ENCODE results near the gene TSHZ2.

The TSHZ2 gene

GRCh38 chr20:53078761-53079160 is 106.6 kb downstream of the TSHZ2 start:
- H3K27me3 ChIP-seq (ENCODE audit: control insufficient read depth in 5 of 5, insufficient read depth in 4 of 5, low read length in 5 of 5): no peaks in the 10 kb centered on the region
- peak overlapping the region; percentile 75 for H3K27ac ChIP-seq (ENCODE audit: low read depth, low read length)
- H3K9ac ChIP-seq (ENCODE audit: low read length in 5 of 5): peak overlapping the region in 1 of 5 donors; percentile 22
- peaks cover 7 to 75% (median 68%) of the 10 kb centered on the region in 5 donors for H3K4me1 ChIP-seq (ENCODE audit: control insufficient read depth in 5 of 5, insufficient read depth in 5 of 5, low read length in 5 of 5)
- H3K36me3 ChIP-seq (ENCODE audit: control insufficient read depth in 5 of 5, insufficient read depth in 5 of 5, low read length in 5 of 5): no peaks in the 10 kb centered on the region
- no peak overlapping the region for H3K4me3 ChIP-seq (ENCODE audit: low read depth in 1 of 5, low read length in 5 of 5)
- no peaks in the 10 kb centered on the region for H3K9me3 ChIP-seq (ENCODE audit: control insufficient read depth in 5 of 5, low read length in 5 of 5)

- Histone ChIP-seq H3K27me3 (ENCODE audit: control insufficient read depth in 5 of 5, insufficient read depth in 4 of 5, low read length in 5 of 5) (no peaks in the 10 kb centered on the region), H3K4me1 (ENCODE audit: control insufficient read depth in 5 of 5, insufficient read depth in 5 of 5, low read length in 5 of 5) (peaks cover 7 to 75% (median 65%) of the 10 kb centered on the region in 5 donors), H3K9ac (ENCODE audit: low read length in 5 of 5) (peak overlapping the region in 2 of 5 donors; percentile 22 to 38), H3K27ac (ENCODE audit: low read depth, low read length) (peak overlapping the region; percentile 75), H3K36me3 (ENCODE audit: control insufficient read depth in 5 of 5, insufficient read depth in 5 of 5, low read length in 5 of 5) (no peaks in the 10 kb centered on the region), H3K4me3 (ENCODE audit: low read depth in 1 of 5, low read length in 5 of 5) (peak overlapping the region in 1 of 5 donors; percentile 4), H3K9me3 (ENCODE audit: control insufficient read depth in 5 of 5, low read length in 5 of 5) (no peaks in the 10 kb centered on the region)
These were observed 107.1 kb downstream of the TSHZ2 start for GRCh38 chr20:53079261-53079691.

- Histone ChIP-seq H3K36me3 (ENCODE audit: control insufficient read depth in 5 of 5, insufficient read depth in 5 of 5, low read length in 5 of 5) (no peaks in the 10 kb centered on the region), H3K4me1 (ENCODE audit: control insufficient read depth in 5 of 5, insufficient read depth in 5 of 5, low read length in 5 of 5) (peaks cover 7 to 75% (median 62%) of the 10 kb centered on the region in 5 donors), H3K27ac (ENCODE audit: low read depth, low read length) (peak overlapping the region; percentile 75), H3K9me3 (ENCODE audit: control insufficient read depth in 5 of 5, low read length in 5 of 5) (no peaks in the 10 kb centered on the region), H3K4me3 (ENCODE audit: low read depth in 1 of 5, low read length in 5 of 5) (no peak overlapping the region), H3K27me3 (ENCODE audit: control insufficient read depth in 5 of 5, insufficient read depth in 4 of 5, low read length in 5 of 5) (no peaks in the 10 kb centered on the region), H3K9ac (ENCODE audit: low read length in 5 of 5) (peak overlapping the region in 2 of 5 donors; percentile 9 to 38)
These were observed 107.9 kb downstream of the TSHZ2 start for GRCh38 chr20:53079828-53080686.

GRCh38 chr20:53080687-53080962 is 108.5 kb downstream of the TSHZ2 start:
- H3K4me3 ChIP-seq (ENCODE audit: low read depth in 1 of 5, low read length in 5 of 5): no peak overlapping the region
- H3K27ac ChIP-seq (ENCODE audit: low read depth, low read length): peak overlapping the region; percentile 75
- no peaks in the 10 kb centered on the region for H3K36me3 ChIP-seq (ENCODE audit: control insufficient read depth in 5 of 5, insufficient read depth in 5 of 5, low read length in 5 of 5)
- peaks cover 7 to 69% (median 58%) of the 10 kb centered on the region in 5 donors for H3K4me1 ChIP-seq (ENCODE audit: control insufficient read depth in 5 of 5, insufficient read depth in 5 of 5, low read length in 5 of 5)
- peak overlapping the region in 1 of 5 donors; percentile 9 for H3K9ac ChIP-seq (ENCODE audit: low read length in 5 of 5)
- H3K9me3 ChIP-seq (ENCODE audit: control insufficient read depth in 5 of 5, low read length in 5 of 5): no peaks in the 10 kb centered on the region
- no peaks in the 10 kb centered on the region for H3K27me3 ChIP-seq (ENCODE audit: control insufficient read depth in 5 of 5, insufficient read depth in 4 of 5, low read length in 5 of 5)

- Histone ChIP-seq H3K9ac (ENCODE audit: low read length in 5 of 5) (peak overlapping the region in 1 of 5 donors; percentile 9), H3K4me1 (ENCODE audit: control insufficient read depth in 5 of 5, insufficient read depth in 5 of 5, low read length in 5 of 5) (peaks cover 7 to 63% (median 54%) of the 10 kb centered on the region in 5 donors), H3K4me3 (ENCODE audit: low read depth in 1 of 5, low read length in 5 of 5) (no peak overlapping the region), H3K27me3 (ENCODE audit: control insufficient read depth in 5 of 5, insufficient read depth in 4 of 5, low read length in 5 of 5) (no peaks in the 10 kb centered on the region), H3K9me3 (ENCODE audit: control insufficient read depth in 5 of 5, low read length in 5 of 5) (no peaks in the 10 kb centered on the region), H3K36me3 (ENCODE audit: control insufficient read depth in 5 of 5, insufficient read depth in 5 of 5, low read length in 5 of 5) (no peaks in the 10 kb centered on the region), H3K27ac (ENCODE audit: low read depth, low read length) (peak overlapping the region; percentile 75)
These were observed 109.1 kb downstream of the TSHZ2 start for GRCh38 chr20:53080969-53081871.

- Histone ChIP-seq H3K36me3 (ENCODE audit: control insufficient read depth in 5 of 5, insufficient read depth in 5 of 5, low read length in 5 of 5) (no peaks in the 10 kb centered on the region), H3K9me3 (ENCODE audit: control insufficient read depth in 5 of 5, low read length in 5 of 5) (no peaks in the 10 kb centered on the region), H3K9ac (ENCODE audit: low read length in 5 of 5) (no peak overlapping the region), H3K27me3 (ENCODE audit: control insufficient read depth in 5 of 5, insufficient read depth in 4 of 5, low read length in 5 of 5) (no peaks in the 10 kb centered on the region), H3K4me3 (ENCODE audit: low read depth in 1 of 5, low read length in 5 of 5) (no peak overlapping the region), H3K4me1 (ENCODE audit: control insufficient read depth in 5 of 5, insufficient read depth in 5 of 5, low read length in 5 of 5) (peaks cover 7 to 61% (median 49%) of the 10 kb centered on the region in 5 donors), H3K27ac (ENCODE audit: low read depth, low read length) (no peak overlapping the region)
These were observed 110.0 kb downstream of the TSHZ2 start for GRCh38 chr20:53081916-53082863.

GRCh38 chr20:53083411-53083810 is 111.3 kb downstream of the TSHZ2 start:
- Histone ChIP-seq H3K4me3 (ENCODE audit: low read depth in 1 of 5, low read length in 5 of 5) (no peak overlapping the region), H3K36me3 (ENCODE audit: control insufficient read depth in 5 of 5, insufficient read depth in 5 of 5, low read length in 5 of 5) (no peaks in the 10 kb centered on the region), H3K9me3 (ENCODE audit: control insufficient read depth in 5 of 5, low read length in 5 of 5) (no peaks in the 10 kb centered on the region), H3K27me3 (ENCODE audit: control insufficient read depth in 5 of 5, insufficient read depth in 4 of 5, low read length in 5 of 5) (no peaks in the 10 kb centered on the region), H3K4me1 (ENCODE audit: control insufficient read depth in 5 of 5, insufficient read depth in 5 of 5, low read length in 5 of 5) (peaks cover 6 to 58% (median 45%) of the 10 kb centered on the region in 5 donors), H3K9ac (ENCODE audit: low read length in 5 of 5) (no peak overlapping the region), H3K27ac (ENCODE audit: low read depth, low read length) (no peak overlapping the region)

GRCh38 chr20:53084408-53084997 is 112.3 kb downstream of the TSHZ2 start:
- no peaks in the 10 kb centered on the region for H3K9me3 ChIP-seq (ENCODE audit: control insufficient read depth in 5 of 5, low read length in 5 of 5)
- H3K9ac ChIP-seq (ENCODE audit: low read length in 5 of 5): no peak overlapping the region
- no peak overlapping the region for H3K4me3 ChIP-seq (ENCODE audit: low read depth in 1 of 5, low read length in 5 of 5)
- H3K27me3 ChIP-seq (ENCODE audit: control insufficient read depth in 5 of 5, insufficient read depth in 4 of 5, low read length in 5 of 5): no peaks in the 10 kb centered on the region
- no peak overlapping the region for H3K27ac ChIP-seq (ENCODE audit: low read depth, low read length)
- H3K36me3 ChIP-seq (ENCODE audit: control insufficient read depth in 5 of 5, insufficient read depth in 5 of 5, low read length in 5 of 5): no peaks in the 10 kb centered on the region
- peaks cover 3 to 53% (median 39%) of the 10 kb centered on the region in 5 donors for H3K4me1 ChIP-seq (ENCODE audit: control insufficient read depth in 5 of 5, insufficient read depth in 5 of 5, low read length in 5 of 5)

- no peaks in the 10 kb centered on the region for H3K36me3 ChIP-seq (ENCODE audit: control insufficient read depth in 5 of 5, insufficient read depth in 5 of 5, low read length in 5 of 5)
- H3K27ac ChIP-seq (ENCODE audit: low read depth, low read length): no peak overlapping the region
- peaks cover 3 to 50% (median 40%) of the 10 kb centered on the region in 5 donors for H3K4me1 ChIP-seq (ENCODE audit: control insufficient read depth in 5 of 5, insufficient read depth in 5 of 5, low read length in 5 of 5)
- no peak overlapping the region for H3K9ac ChIP-seq (ENCODE audit: low read length in 5 of 5)
- no peaks in the 10 kb centered on the region for H3K27me3 ChIP-seq (ENCODE audit: control insufficient read depth in 5 of 5, insufficient read depth in 4 of 5, low read length in 5 of 5)
- H3K4me3 ChIP-seq (ENCODE audit: low read depth in 1 of 5, low read length in 5 of 5): no peak overlapping the region
- no peaks in the 10 kb centered on the region for H3K9me3 ChIP-seq (ENCODE audit: control insufficient read depth in 5 of 5, low read length in 5 of 5)
These were observed 113.6 kb downstream of the TSHZ2 start for GRCh38 chr20:53085720-53086119.
